ENCODE results near the gene MIAT. TPM values are rescaled to one million over a fixed set of nuclear protein-coding genes. Genes with fewer than 3 reads are reported as not detected.

Gene MIAT
- total and polyA plus RNA-seq, 9 of the 15 experiments (the other 6 are each of a cell fraction or from before 2014, with no cell fraction given) = 0.03 to 0.93 (median 0.34) TPM

DNA sequence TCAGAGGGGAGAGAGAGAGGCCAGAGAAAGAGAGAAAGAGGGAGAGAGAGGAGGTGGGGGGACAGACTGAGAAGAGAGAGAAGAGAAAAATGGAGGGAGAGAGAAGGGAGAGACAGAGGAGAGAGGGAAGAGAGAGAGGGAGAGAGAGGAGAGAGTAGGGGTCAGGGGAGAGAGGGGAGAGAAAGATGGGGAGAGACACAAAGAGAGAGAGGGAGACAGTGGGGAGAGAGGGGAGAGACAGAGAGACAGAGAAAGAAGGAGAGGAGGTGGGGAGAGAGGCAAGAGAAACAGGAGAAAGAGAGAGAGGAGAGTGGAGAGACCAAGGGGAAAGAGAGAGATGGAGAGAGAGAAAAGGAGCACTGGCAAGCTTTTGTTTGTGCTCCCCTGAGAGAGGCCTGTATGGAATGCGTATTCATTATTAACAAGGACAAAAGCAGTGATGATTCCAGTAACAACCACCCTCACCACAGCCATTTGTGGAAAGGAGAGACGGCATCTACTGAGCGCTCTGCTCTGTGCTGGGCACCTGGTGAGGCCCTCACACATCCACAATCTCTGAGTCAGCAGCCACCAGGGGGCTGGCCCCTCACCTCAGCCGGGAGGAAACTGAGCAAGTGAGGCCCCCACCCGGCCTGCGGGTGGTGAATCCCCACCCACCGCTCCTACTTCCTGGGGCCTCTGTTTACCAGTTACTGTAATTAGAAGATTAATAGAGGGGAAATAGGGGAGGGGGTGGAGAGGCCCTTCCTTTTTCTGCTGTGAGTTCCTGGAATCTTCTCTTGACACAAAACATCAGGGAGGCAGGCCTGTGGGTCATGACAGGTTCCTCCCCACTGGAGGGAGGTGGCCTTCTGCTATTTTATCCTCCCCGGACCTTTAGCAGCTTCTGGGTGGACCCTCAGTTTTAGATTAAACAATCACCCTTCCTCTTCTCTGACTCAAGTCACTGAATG lies 14.6 kb upstream of the MIAT start (continued):
- TF ChIP-seq TBL1XR1 (IDR thresholded peaks at IDR 0.05; ENCODE audit: low read length in 2 of 2) = 0 out of 4 replicates have a peak, but pooled peaks of 1 of the 2 experiments have one; percentile 19
- peak; percentile 62 for TF ChIP-seq MTA2 (IDR thresholded peaks at IDR 0.05; ENCODE audit: low read depth)
- TF ChIP-seq, protein P1, sequence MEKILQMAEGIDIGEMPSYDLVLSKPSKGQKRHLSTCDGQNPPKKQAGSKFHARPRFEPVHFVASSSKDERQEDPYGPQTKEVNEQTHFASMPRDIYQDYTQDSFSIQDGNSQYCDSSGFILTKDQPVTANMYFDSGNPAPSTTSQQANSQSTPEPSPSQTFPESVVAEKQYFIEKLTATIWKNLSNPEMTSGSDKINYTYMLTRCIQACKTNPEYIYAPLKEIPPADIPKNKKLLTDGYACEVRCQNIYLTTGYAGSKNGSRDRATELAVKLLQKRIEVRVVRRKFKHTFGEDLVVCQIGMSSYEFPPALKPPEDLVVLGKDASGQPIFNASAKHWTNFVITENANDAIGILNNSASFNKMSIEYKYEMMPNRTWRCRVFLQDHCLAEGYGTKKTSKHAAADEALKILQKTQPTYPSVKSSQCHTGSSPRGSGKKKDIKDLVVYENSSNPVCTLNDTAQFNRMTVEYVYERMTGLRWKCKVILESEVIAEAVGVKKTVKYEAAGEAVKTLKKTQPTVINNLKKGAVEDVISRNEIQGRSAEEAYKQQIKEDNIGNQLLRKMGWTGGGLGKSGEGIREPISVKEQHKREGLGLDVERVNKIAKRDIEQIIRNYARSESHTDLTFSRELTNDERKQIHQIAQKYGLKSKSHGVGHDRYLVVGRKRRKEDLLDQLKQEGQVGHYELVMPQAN (IDR thresholded peaks at IDR 0.05; ENCODE audit: borderline replicate concordance) = peak; percentile 73
- TF ChIP-seq GATAD2A (IDR thresholded peaks at IDR 0.05) = peak; percentile 45; the same call in 1 of the 2 replicates
- peak; percentile 40; the same call in 1 of the 2 replicates for TF ChIP-seq ARID2 (IDR thresholded peaks at IDR 0.05)
- no peak for TF ChIP-seq ZNF212 (CRISPR knock-in tag; IDR thresholded peaks at IDR 0.05)
- TF ChIP-seq HDGF (IDR thresholded peaks at IDR 0.05) = peak; percentile 79
- peak; percentile 37; the same call in 1 of the 2 replicates for TF ChIP-seq SMAD4 (CRISPR knock-in tag; conservative IDR thresholded peaks at IDR 0.05)
- no peak for TF ChIP-seq ZNF384 (IDR thresholded peaks at IDR 0.05; ENCODE audit: low read depth, low read length)
- TF ChIP-seq IFI16 (CRISPR knock-in tag; IDR thresholded peaks at IDR 0.05) = no peak
- TF ChIP-seq, protein P2, sequence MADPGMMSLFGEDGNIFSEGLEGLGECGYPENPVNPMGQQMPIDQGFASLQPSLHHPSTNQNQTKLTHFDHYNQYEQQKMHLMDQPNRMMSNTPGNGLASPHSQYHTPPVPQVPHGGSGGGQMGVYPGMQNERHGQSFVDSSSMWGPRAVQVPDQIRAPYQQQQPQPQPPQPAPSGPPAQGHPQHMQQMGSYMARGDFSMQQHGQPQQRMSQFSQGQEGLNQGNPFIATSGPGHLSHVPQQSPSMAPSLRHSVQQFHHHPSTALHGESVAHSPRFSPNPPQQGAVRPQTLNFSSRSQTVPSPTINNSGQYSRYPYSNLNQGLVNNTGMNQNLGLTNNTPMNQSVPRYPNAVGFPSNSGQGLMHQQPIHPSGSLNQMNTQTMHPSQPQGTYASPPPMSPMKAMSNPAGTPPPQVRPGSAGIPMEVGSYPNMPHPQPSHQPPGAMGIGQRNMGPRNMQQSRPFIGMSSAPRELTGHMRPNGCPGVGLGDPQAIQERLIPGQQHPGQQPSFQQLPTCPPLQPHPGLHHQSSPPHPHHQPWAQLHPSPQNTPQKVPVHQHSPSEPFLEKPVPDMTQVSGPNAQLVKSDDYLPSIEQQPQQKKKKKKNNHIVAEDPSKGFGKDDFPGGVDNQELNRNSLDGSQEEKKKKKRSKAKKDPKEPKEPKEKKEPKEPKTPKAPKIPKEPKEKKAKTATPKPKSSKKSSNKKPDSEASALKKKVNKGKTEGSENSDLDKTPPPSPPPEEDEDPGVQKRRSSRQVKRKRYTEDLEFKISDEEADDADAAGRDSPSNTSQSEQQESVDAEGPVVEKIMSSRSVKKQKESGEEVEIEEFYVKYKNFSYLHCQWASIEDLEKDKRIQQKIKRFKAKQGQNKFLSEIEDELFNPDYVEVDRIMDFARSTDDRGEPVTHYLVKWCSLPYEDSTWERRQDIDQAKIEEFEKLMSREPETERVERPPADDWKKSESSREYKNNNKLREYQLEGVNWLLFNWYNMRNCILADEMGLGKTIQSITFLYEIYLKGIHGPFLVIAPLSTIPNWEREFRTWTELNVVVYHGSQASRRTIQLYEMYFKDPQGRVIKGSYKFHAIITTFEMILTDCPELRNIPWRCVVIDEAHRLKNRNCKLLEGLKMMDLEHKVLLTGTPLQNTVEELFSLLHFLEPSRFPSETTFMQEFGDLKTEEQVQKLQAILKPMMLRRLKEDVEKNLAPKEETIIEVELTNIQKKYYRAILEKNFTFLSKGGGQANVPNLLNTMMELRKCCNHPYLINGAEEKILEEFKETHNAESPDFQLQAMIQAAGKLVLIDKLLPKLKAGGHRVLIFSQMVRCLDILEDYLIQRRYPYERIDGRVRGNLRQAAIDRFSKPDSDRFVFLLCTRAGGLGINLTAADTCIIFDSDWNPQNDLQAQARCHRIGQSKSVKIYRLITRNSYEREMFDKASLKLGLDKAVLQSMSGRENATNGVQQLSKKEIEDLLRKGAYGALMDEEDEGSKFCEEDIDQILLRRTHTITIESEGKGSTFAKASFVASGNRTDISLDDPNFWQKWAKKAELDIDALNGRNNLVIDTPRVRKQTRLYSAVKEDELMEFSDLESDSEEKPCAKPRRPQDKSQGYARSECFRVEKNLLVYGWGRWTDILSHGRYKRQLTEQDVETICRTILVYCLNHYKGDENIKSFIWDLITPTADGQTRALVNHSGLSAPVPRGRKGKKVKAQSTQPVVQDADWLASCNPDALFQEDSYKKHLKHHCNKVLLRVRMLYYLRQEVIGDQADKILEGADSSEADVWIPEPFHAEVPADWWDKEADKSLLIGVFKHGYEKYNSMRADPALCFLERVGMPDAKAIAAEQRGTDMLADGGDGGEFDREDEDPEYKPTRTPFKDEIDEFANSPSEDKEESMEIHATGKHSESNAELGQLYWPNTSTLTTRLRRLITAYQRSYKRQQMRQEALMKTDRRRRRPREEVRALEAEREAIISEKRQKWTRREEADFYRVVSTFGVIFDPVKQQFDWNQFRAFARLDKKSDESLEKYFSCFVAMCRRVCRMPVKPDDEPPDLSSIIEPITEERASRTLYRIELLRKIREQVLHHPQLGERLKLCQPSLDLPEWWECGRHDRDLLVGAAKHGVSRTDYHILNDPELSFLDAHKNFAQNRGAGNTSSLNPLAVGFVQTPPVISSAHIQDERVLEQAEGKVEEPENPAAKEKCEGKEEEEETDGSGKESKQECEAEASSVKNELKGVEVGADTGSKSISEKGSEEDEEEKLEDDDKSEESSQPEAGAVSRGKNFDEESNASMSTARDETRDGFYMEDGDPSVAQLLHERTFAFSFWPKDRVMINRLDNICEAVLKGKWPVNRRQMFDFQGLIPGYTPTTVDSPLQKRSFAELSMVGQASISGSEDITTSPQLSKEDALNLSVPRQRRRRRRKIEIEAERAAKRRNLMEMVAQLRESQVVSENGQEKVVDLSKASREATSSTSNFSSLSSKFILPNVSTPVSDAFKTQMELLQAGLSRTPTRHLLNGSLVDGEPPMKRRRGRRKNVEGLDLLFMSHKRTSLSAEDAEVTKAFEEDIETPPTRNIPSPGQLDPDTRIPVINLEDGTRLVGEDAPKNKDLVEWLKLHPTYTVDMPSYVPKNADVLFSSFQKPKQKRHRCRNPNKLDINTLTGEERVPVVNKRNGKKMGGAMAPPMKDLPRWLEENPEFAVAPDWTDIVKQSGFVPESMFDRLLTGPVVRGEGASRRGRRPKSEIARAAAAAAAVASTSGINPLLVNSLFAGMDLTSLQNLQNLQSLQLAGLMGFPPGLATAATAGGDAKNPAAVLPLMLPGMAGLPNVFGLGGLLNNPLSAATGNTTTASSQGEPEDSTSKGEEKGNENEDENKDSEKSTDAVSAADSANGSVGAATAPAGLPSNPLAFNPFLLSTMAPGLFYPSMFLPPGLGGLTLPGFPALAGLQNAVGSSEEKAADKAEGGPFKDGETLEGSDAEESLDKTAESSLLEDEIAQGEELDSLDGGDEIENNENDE (IDR thresholded peaks at IDR 0.05; ENCODE audit: low read depth, low read length) = no peak
